Measurements from ENCODE around the gene PHF1. TPM values are rescaled to one million over a fixed set of nuclear protein-coding genes. Genes with fewer than 3 reads are reported as not detected.

Gene PHF1
- total RNA-seq, 1 donor from 2014 or later: 70.5 TPM

DNA sequence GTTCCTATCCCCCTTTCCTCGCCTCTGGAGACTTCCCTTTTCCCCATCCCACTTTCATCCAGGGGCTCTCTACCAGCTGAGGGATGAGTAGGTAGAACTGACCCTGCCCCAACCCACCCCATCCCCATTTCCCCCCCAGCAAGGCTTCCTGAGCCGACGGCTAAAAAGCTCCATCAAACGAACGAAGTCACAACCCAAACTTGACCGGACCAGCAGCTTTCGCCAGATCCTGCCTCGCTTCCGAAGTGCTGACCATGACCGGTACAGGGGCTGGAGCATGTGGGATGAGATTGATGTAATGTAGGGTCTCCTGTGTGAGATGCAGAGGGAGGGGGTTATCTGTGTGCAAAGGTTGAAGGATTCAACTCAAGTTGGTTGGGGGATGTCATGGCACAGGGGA lies 21.7 kb downstream of the PHF1 start:
- H3K4me3 Mint-ChIP-seq: peak overlapping the region; percentile 95
- peaks cover 56% of the 10 kb centered on the region for H3K4me1 Mint-ChIP-seq
- H3K27ac Mint-ChIP-seq (ENCODE audit: unreplicated experiment): no peak overlapping the region
- DNase-seq (ENCODE audit: low read depth, low spot score): no peak
- TF ChIP-seq, protein P1, sequence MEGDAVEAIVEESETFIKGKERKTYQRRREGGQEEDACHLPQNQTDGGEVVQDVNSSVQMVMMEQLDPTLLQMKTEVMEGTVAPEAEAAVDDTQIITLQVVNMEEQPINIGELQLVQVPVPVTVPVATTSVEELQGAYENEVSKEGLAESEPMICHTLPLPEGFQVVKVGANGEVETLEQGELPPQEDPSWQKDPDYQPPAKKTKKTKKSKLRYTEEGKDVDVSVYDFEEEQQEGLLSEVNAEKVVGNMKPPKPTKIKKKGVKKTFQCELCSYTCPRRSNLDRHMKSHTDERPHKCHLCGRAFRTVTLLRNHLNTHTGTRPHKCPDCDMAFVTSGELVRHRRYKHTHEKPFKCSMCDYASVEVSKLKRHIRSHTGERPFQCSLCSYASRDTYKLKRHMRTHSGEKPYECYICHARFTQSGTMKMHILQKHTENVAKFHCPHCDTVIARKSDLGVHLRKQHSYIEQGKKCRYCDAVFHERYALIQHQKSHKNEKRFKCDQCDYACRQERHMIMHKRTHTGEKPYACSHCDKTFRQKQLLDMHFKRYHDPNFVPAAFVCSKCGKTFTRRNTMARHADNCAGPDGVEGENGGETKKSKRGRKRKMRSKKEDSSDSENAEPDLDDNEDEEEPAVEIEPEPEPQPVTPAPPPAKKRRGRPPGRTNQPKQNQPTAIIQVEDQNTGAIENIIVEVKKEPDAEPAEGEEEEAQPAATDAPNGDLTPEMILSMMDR (conservative IDR thresholded peaks at IDR 0.05): no peak
- no peaks in the 10 kb centered on the region for H3K27me3 Mint-ChIP-seq (ENCODE audit: low read depth)
- H3K9me3 Mint-ChIP-seq: no peaks in the 10 kb centered on the region
- H3K36me3 Mint-ChIP-seq (ENCODE audit: low read depth): peaks cover 7% of the 10 kb centered on the region

DNA sequence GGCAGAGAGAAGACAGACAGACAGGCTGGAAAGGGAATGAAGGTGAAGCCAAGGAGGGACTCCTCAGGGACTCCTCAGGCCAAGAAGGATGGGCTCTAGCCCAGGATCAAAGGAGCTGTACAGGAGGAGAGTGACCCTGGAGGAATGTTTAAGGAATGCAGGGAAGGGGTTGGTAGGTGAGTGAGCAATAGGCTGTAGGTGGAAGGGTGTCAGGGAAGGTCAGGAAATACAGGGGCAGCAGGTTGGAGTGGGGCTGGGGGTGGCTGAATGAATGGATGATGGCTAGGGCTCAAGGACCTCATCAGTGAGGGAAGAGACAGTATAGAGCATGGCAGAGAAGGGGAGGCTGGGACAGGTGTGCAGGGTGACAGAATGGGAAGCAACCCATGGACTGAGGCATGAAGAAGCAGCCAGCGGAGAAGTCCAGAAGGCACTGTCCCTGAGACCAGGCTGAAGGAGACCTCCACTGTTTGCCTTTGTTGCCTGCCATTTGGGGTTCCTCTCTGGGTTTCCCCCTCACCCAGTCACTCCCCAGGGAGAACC lies 22.3 kb downstream of the PHF1 start:
- Mint-ChIP-seq H3K36me3 (ENCODE audit: low read depth) (peaks cover 8% of the 10 kb centered on the region), H3K27ac (ENCODE audit: unreplicated experiment) (peak overlapping the region; percentile 57), H3K4me1 (peaks cover 55% of the 10 kb centered on the region), H3K27me3 (ENCODE audit: low read depth) (no peaks in the 10 kb centered on the region), H3K4me3 (peak overlapping the region; percentile 95), H3K9me3 (no peaks in the 10 kb centered on the region)
- TF ChIP-seq, protein P1 (conservative IDR thresholded peaks at IDR 0.05): no peak
- DNase-seq (ENCODE audit: low read depth, low spot score): no peak

DNA sequence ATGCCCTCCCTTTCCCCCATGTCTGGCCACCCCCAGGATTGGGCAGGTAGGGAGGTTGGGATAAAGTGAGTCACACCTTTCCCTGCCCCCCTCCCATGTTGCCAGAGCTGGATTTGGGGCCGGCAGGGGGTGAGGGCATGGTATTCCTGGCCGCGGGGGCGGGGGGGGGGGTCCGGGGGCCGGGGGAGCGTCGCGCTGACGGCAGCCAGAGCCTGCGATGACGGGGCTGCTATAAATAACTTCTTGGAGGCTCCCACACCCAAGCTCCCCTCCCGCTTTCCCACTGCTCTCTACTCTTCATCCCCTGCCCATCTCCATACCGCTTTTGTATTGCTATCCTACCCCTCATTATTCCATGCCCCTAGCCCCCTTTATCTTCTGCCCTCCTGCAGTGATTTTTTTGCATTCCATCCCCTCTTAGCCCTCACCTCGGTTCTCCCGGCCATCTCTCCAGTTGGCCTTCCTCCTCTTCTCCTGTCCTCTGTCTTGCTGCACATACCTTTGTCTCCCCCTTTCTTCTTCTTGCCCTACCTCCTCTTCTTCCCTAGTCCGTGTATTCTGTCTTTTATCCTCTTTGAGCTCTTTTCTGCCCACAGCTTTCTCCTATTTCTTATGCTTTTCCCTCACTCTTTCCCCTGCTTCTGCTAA lies 22.9 kb downstream of the PHF1 start:
- TF ChIP-seq, protein P1 (conservative IDR thresholded peaks at IDR 0.05): no peak
- peaks cover 50% of the 10 kb centered on the region for H3K4me1 Mint-ChIP-seq
- peaks cover 8% of the 10 kb centered on the region for H3K36me3 Mint-ChIP-seq (ENCODE audit: low read depth)
- no peaks in the 10 kb centered on the region for H3K27me3 Mint-ChIP-seq (ENCODE audit: low read depth)
- DNase-seq (ENCODE audit: low read depth, low spot score): no peak
- peak overlapping the region; percentile 57 for H3K27ac Mint-ChIP-seq (ENCODE audit: unreplicated experiment)
- no peaks in the 10 kb centered on the region for H3K9me3 Mint-ChIP-seq
- peak overlapping the region; percentile 26 for H3K4me3 Mint-ChIP-seq

DNA sequence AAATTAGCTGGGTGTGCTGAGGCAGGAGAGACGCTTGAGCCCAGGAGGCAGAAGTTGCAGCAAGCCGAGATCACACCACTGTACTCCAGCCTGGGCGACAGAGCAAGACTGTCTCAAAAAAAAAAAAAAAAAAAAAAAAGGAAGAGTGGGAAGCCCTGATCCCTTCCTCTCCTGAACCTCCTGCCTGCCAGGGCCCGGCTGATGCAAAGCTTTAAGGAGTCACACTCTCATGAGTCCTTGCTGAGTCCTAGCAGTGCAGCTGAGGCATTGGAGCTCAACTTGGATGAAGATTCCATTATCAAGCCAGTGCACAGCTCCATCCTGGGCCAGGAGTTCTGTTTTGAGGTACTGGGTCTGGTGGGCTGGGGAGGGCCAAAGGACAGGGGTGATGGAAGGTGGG lies 24.1 kb downstream of the PHF1 start:
- Mint-ChIP-seq H3K4me1 (peaks cover 37% of the 10 kb centered on the region), H3K9me3 (no peaks in the 10 kb centered on the region), H3K27ac (ENCODE audit: unreplicated experiment) (peak overlapping the region; percentile 50), H3K27me3 (ENCODE audit: low read depth) (no peaks in the 10 kb centered on the region), H3K36me3 (ENCODE audit: low read depth) (peaks cover 12% of the 10 kb centered on the region), H3K4me3 (peak overlapping the region; percentile 51)
- TF ChIP-seq, protein P1 (conservative IDR thresholded peaks at IDR 0.05): no peak
- DNase-seq (ENCODE audit: low read depth, low spot score): no peak

DNA sequence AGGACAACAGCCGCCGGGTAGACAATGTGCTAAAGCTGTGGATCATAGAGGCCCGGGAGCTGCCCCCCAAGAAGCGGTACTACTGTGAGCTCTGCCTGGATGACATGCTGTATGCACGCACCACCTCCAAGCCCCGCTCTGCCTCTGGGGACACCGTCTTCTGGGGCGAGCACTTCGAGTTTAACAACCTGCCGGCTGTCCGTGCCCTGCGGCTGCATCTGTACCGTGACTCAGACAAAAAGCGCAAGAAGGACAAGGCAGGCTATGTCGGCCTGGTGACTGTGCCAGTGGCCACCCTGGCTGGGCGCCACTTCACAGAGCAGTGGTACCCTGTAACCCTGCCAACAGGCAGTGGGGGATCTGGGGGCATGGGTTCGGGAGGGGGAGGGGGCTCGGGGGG lies 26.9 kb downstream of the PHF1 start:
- Mint-ChIP-seq H3K4me3 (no peak overlapping the region), H3K9me3 (no peaks in the 10 kb centered on the region), H3K36me3 (ENCODE audit: low read depth) (peaks cover 11% of the 10 kb centered on the region), H3K27me3 (ENCODE audit: low read depth) (no peaks in the 10 kb centered on the region), H3K27ac (ENCODE audit: unreplicated experiment) (no peak overlapping the region), H3K4me1 (peaks cover 13% of the 10 kb centered on the region)
- DNase-seq (ENCODE audit: low read depth, low spot score): no peak
- TF ChIP-seq, protein P1 (conservative IDR thresholded peaks at IDR 0.05): no peak

Data from neural crest cell (in vitro differentiated cells).